Mesenchymal stem cell (in vitro differentiated cells and primary cell): ENCODE measurements around the gene HTR3D.

ENCODE experiments used
- DNase-seq: peaks from one replicate; pipeline ENCODE4 v3.0.0-alpha.2; 2013
- H2AFZ ChIP-seq: one replicate; pipeline ENCODE4 v1.6.1; 2013; ENCODE audit warnings: low read depth, mild to moderate bottlenecking, control low read depth, inconsistent platforms, low read length, moderate library complexity
- H2AK5ac ChIP-seq: 2 replicates; pipeline ENCODE4 v1.6.1; 2013; ENCODE audit warnings: low read length, moderate library complexity, mild to moderate bottlenecking, inconsistent platforms; ENCODE audit not compliant: severe bottlenecking
- H2BK120ac ChIP-seq: one replicate; pipeline ENCODE4 v1.6.1; 2013; ENCODE audit warnings: low read depth, mild to moderate bottlenecking, inconsistent platforms, low read length, moderate library complexity
- H2BK12ac ChIP-seq, 2 experiments: one replicate each; pipeline ENCODE4 v1.6.1; 2013; ENCODE audit warnings: inconsistent platforms in 2 of 2, low read length in 2 of 2, mild to moderate bottlenecking in 2 of 2, moderate library complexity in 2 of 2, control low read depth in 1 of 2
- H2BK15ac ChIP-seq: one replicate; pipeline ENCODE4 v1.6.1; 2013; ENCODE audit warnings: mild to moderate bottlenecking, low read depth, inconsistent platforms; ENCODE audit not compliant: poor library complexity, severe bottlenecking
- H2BK5ac ChIP-seq: 2 replicates; pipeline ENCODE4 v1.6.1; 2013; ENCODE audit warnings: low read depth, mild to moderate bottlenecking, low read length, control low read depth, inconsistent platforms; ENCODE audit not compliant: poor library complexity, severe bottlenecking
- H3K14ac ChIP-seq, 2 experiments: one replicate each; pipeline ENCODE4 v1.6.1; 2013; ENCODE audit warnings: inconsistent platforms in 2 of 2, low read length in 2 of 2, control low read depth in 1 of 2, mild to moderate bottlenecking in 1 of 2, moderate library complexity in 1 of 2
- H3K18ac ChIP-seq, 2 experiments: one replicate each; pipeline ENCODE4 v1.6.1; 2013; ENCODE audit warnings: inconsistent platforms in 2 of 2, low read length in 2 of 2, control low read depth in 1 of 2, low read depth in 1 of 2, mild to moderate bottlenecking in 1 of 2
- H3K23ac ChIP-seq, 2 experiments: one replicate each; pipeline ENCODE4 v1.6.1; 2013; ENCODE audit warnings: inconsistent platforms in 2 of 2, low read length in 2 of 2, mild to moderate bottlenecking in 2 of 2, moderate library complexity in 2 of 2, control low read depth in 1 of 2
- H3K27ac ChIP-seq: 2 replicates; pipeline ENCODE4 v1.5.1; 2013; ENCODE audit warnings: mild to moderate bottlenecking, moderate library complexity, low read length, control low read depth, inconsistent platforms; ENCODE audit not compliant: poor library complexity, severe bottlenecking
- H3K27me3 ChIP-seq, 2 experiments: 2 replicates each; pipeline versions ENCODE4 v1.6.1 to v1.7.0; 2013; ENCODE audit warnings: low read length in 2 of 2, mild to moderate bottlenecking in 2 of 2, moderate library complexity in 2 of 2, control low read depth in 1 of 2, inconsistent platforms in 1 of 2; ENCODE audit not compliant: control insufficient read depth in 1 of 2, insufficient read depth in 1 of 2
- H3K36me3 ChIP-seq, 2 experiments: 2 replicates each; pipeline versions ENCODE4 v1.6.1 to v1.7.0; 2013; ENCODE audit warnings: low read length in 2 of 2, control low read depth in 1 of 2, inconsistent platforms in 1 of 2, low read depth in 1 of 2, mild to moderate bottlenecking in 1 of 2; ENCODE audit not compliant: insufficient read depth in 2 of 2, control insufficient read depth in 1 of 2
- H3K4ac ChIP-seq, 2 experiments: one replicate each; pipeline ENCODE4 v1.6.1; 2013; ENCODE audit warnings: inconsistent platforms in 2 of 2, low read length in 2 of 2, mild to moderate bottlenecking in 2 of 2, moderate library complexity in 2 of 2, control low read depth in 1 of 2, low read depth in 1 of 2
- H3K4me1 ChIP-seq: 2 replicates; pipeline ENCODE4 v1.6.1; 2013; ENCODE audit warnings: low read depth, low read length, control low read depth; ENCODE audit not compliant: control insufficient read depth, insufficient read depth
- H3K4me2 ChIP-seq: 2 replicates; pipeline ENCODE4 v1.6.1; 2013; ENCODE audit warnings: low read length, mild to moderate bottlenecking, inconsistent platforms; ENCODE audit not compliant: poor library complexity, severe bottlenecking
- H3K4me3 ChIP-seq, 2 experiments: 2 replicates each; pipeline versions ENCODE4 v1.5.1 to v1.7.0; 2013; ENCODE audit warnings: low read length in 2 of 2, mild to moderate bottlenecking in 2 of 2, control low read depth in 1 of 2, low read depth in 1 of 2; ENCODE audit not compliant: insufficient read depth in 1 of 2
- H3K79me1 ChIP-seq: replicated peaks from 2 replicates; pipeline ENCODE4 v1.6.1; 2013; ENCODE audit warnings: mild to moderate bottlenecking, control low read depth, low read length, inconsistent platforms; ENCODE audit not compliant: poor library complexity, severe bottlenecking
- H3K9ac ChIP-seq: 2 replicates; pipeline ENCODE4 v1.7.0; 2013; ENCODE audit warnings: mild to moderate bottlenecking, low read length, moderate library complexity
- H3K9me3 ChIP-seq: 2 replicates; pipeline ENCODE4 v1.7.0; 2013; ENCODE audit warnings: mild to moderate bottlenecking, low read length; ENCODE audit not compliant: control insufficient read depth
- H4K8ac ChIP-seq: one replicate; pipeline ENCODE4 v1.6.1; 2013; ENCODE audit warnings: inconsistent platforms, mild to moderate bottlenecking, low read length, moderate library complexity
- H4K91ac ChIP-seq: one replicate; pipeline ENCODE4 v1.6.1; 2013; ENCODE audit warnings: mild to moderate bottlenecking, low read length, inconsistent platforms
- WGBS: methylation state at CpG from one replicate; pipeline ENCODE4 v1.1.7; 2013; ENCODE audit warnings: mixed read lengths; 5-methylcytosine and 5-hydroxymethylcytosine counted together

HTR3D gene

GRCh38 chr3:184081116-184081830, 49.7 kb downstream of the HTR3D start:
- Histone ChIP-seq H2AK5ac (no peak overlapping the region), H3K4me3 (no peak overlapping the region), H3K36me3 (no peaks in the 10 kb centered on the region), H3K23ac (no peak overlapping the region), H2AFZ (no peak overlapping the region), H2BK120ac (no peak overlapping the region), H3K4ac (no peak overlapping the region), H3K9me3 (peaks cover 17% of the 10 kb centered on the region), H3K18ac (no peak overlapping the region), H2BK5ac (no peak overlapping the region), H3K27me3 (peaks cover 20 to 30% of the 10 kb centered on the region in 2 experiments), H3K14ac (peak overlapping the region in 1 of 2 experiments; percentile 45), H2BK12ac (no peak overlapping the region), H3K27ac (no peak overlapping the region), H4K91ac (peak overlapping the region; percentile 84), H3K9ac (no peak overlapping the region), H3K79me1 (no peaks in the 10 kb centered on the region), H2BK15ac (no peak overlapping the region), H3K4me1 (peaks cover 2% of the 10 kb centered on the region), H3K4me2 (no peak overlapping the region), H4K8ac (no peak overlapping the region)
- 81% methylated on average over 16 of the region's 16 CpGs for WGBS
- no peak for DNase-seq

GRCh38 chr3:184082034-184082433, 50.5 kb downstream of the HTR3D start:
- Histone ChIP-seq H4K8ac (no peak overlapping the region), H2BK15ac (no peak overlapping the region), H3K23ac (no peak overlapping the region), H2AFZ (no peak overlapping the region), H2BK5ac (no peak overlapping the region), H3K14ac (peak overlapping the region in 1 of 2 experiments; percentile 11), H4K91ac (peak overlapping the region; percentile 22), H3K4ac (peak overlapping the region in 1 of 2 experiments; percentile 15), H3K36me3 (no peaks in the 10 kb centered on the region), H3K9ac (no peak overlapping the region), H2BK120ac (no peak overlapping the region), H3K4me1 (peaks cover 2% of the 10 kb centered on the region), H3K4me3 (no peak overlapping the region), H2BK12ac (no peak overlapping the region), H2AK5ac (no peak overlapping the region), H3K27ac (no peak overlapping the region), H3K79me1 (no peaks in the 10 kb centered on the region), H3K27me3 (peaks cover 18 to 24% of the 10 kb centered on the region in 2 experiments), H3K4me2 (no peak overlapping the region), H3K18ac (no peak overlapping the region), H3K9me3 (peaks cover 16% of the 10 kb centered on the region)
- WGBS: 86% methylated on average over 10 of the region's 10 CpGs
- DNase-seq: no peak

- Histone ChIP-seq H3K36me3 (no peaks in the 10 kb centered on the region), H2BK15ac (no peak overlapping the region), H2BK5ac (no peak overlapping the region), H2BK120ac (no peak overlapping the region), H3K4ac (no peak overlapping the region), H3K4me3 (no peak overlapping the region), H3K9me3 (peaks cover 13% of the 10 kb centered on the region), H3K79me1 (no peaks in the 10 kb centered on the region), H3K9ac (no peak overlapping the region), H4K8ac (no peak overlapping the region), H3K4me1 (peaks cover 2% of the 10 kb centered on the region), H2BK12ac (no peak overlapping the region), H3K27ac (no peak overlapping the region), H3K27me3 (peaks cover 15 to 21% of the 10 kb centered on the region in 2 experiments), H4K91ac (no peak overlapping the region), H3K18ac (no peak overlapping the region), H2AK5ac (no peak overlapping the region), H3K4me2 (no peak overlapping the region), H3K23ac (no peak overlapping the region), H3K14ac (no peak overlapping the region), H2AFZ (no peak overlapping the region)
- no peak for DNase-seq
- 71% methylated on average over 2 of the region's 2 CpGs for WGBS
Measured at GRCh38 chr3:184082465-184082864, 50.9 kb downstream of the HTR3D start.

GRCh38 chr3:184085389-184085852, 53.9 kb downstream of the HTR3D start:
- H2BK120ac ChIP-seq: no peak overlapping the region
- peaks cover 13% of the 10 kb centered on the region for H3K9me3 ChIP-seq
- WGBS: 51% methylated on average over 3 of the region's 3 CpGs
- H4K8ac ChIP-seq: no peak overlapping the region
- no peak overlapping the region for H3K9ac ChIP-seq
- H3K36me3 ChIP-seq: no peaks in the 10 kb centered on the region
- no peak overlapping the region for H3K4me3 ChIP-seq
- DNase-seq: peak; percentile 61
- H3K27me3 ChIP-seq: peaks cover 10 to 18% of the 10 kb centered on the region in 2 experiments
- H2AFZ ChIP-seq: no peak overlapping the region
- H3K4ac ChIP-seq: no peak overlapping the region
- no peak overlapping the region for H2BK5ac ChIP-seq
- no peaks in the 10 kb centered on the region for H3K79me1 ChIP-seq
- no peak overlapping the region for H3K23ac ChIP-seq
- no peak overlapping the region for H2BK12ac ChIP-seq
- no peak overlapping the region for H4K91ac ChIP-seq
- no peak overlapping the region for H2AK5ac ChIP-seq
- H3K27ac ChIP-seq: no peak overlapping the region
- no peak overlapping the region for H3K4me2 ChIP-seq
- H2BK15ac ChIP-seq: no peak overlapping the region
- peaks cover 2% of the 10 kb centered on the region for H3K4me1 ChIP-seq
- no peak overlapping the region for H3K14ac ChIP-seq
- no peak overlapping the region for H3K18ac ChIP-seq
